Measurements from ENCODE around the gene HPCAL1.

- no peak for TF ChIP-seq EZH2phosphoT487 (IDR thresholded peaks at IDR 0.05; ENCODE audit: insufficient read depth, low read depth)
- no peak for TF ChIP-seq EZH2 (IDR thresholded peaks at IDR 0.05; ENCODE audit: insufficient read depth, poor library complexity, severe bottlenecking)
Observed at GRCh38 chr2:10435820-10436204, 133.1 kb downstream of the HPCAL1 start.
